Suprapubic skin (tissue), 4 donors: ENCODE measurements around the gene HDLBP. TPM values are rescaled to one million over a fixed set of nuclear protein-coding genes. Genes with fewer than 3 reads are reported as not detected.

Experiments
- DNase-seq, 2 donors: peaks; one replicate each; pipeline ENCODE4 v3.0.0-alpha.2; 2019; ENCODE audit warnings: low spot score in 2 of 2
- H3K27ac ChIP-seq: fragments of 200-600 bp; sonication (generic); one replicate; pipeline ENCODE4 v1.5.1; 2019
- H3K27me3 ChIP-seq: fragments of 200-600 bp; sonication (generic); one replicate; pipeline ENCODE4 v1.5.1; 2019
- H3K36me3 ChIP-seq: fragments of 200-600 bp; sonication (generic); one replicate; pipeline ENCODE4 v1.5.1; 2019
- H3K4me1 ChIP-seq: fragments of 200-600 bp; sonication (generic); one replicate; pipeline ENCODE4 v1.5.1; 2019
- H3K4me3 ChIP-seq: fragments of 200-600 bp; sonication (generic); one replicate; pipeline ENCODE4 v1.5.1; 2019; ENCODE audit warnings: mild to moderate bottlenecking
- H3K9me3 ChIP-seq: fragments of 200-600 bp; sonication (generic); one replicate; pipeline ENCODE4 v1.5.1; 2019
- CTCF ChIP-seq, 2 donors: fragments of 200-600 bp in 1 of 2; fragments of 450-650 bp in 1 of 2; sonication (generic) in 1 of 2; IDR thresholded peaks; one replicate each; pipeline ENCODE4 v1.5.1; 2016 to 2019; ENCODE audit warnings: antibody characterized with exemption in 2 of 2, mild to moderate bottlenecking in 1 of 2, moderate library complexity in 1 of 2
- EP300 ChIP-seq: sonication (generic); formaldehyde crosslinking; IDR thresholded peaks from one replicate; pipeline ENCODE4 v1.6.1; 2017; ENCODE audit warnings: antibody characterized with exemption
- POLR2A ChIP-seq, 2 donors: fragments of 450-650 bp; IDR thresholded peaks; one replicate each; pipeline ENCODE4 v1.6.1; 2017; ENCODE audit warnings: antibody characterized with exemption in 2 of 2, mild to moderate bottlenecking in 2 of 2, moderate library complexity in 2 of 2
- POLR2AphosphoS5 ChIP-seq, 3 donors: sonication (generic); formaldehyde crosslinking; IDR thresholded peaks; one replicate each; pipeline ENCODE4 v1.6.1; 2017; ENCODE audit warnings: antibody characterized with exemption in 3 of 3
- WGBS: methylation state at CpG from one replicate; pipeline ENCODE4 v1.1.5; 2018; 5-methylcytosine and 5-hydroxymethylcytosine counted together
- total RNA-seq, 4 donors: library from RNA; depleted of rRNA; stranded (reverse); fragments of >200 nt; gene quantifications; one replicate each; pipeline ENCODE4 v1.1.0, GENCODE V29; 2016

The HDLBP gene
- total RNA-seq, 4 donors from 2014 or later: 263 to 400 (median 287) TPM

GRCh38 chr2:241351640-241352031 lies 36.2 kb upstream of the HDLBP start:
- DNase-seq: no peak
- Histone ChIP-seq H3K36me3 (peaks cover 70% of the 10 kb centered on the region), H3K27ac (no peak overlapping the region), H3K4me1 (peaks cover 10% of the 10 kb centered on the region), H3K4me3 (no peak overlapping the region), H3K9me3 (no peaks in the 10 kb centered on the region), H3K27me3 (no peaks in the 10 kb centered on the region)
- 70% methylated on average over 3 of the region's 3 CpGs for WGBS
- TF ChIP-seq EP300: no peak
- TF ChIP-seq CTCF (IDR thresholded peaks at IDR 0.05): no peak
- no peak for TF ChIP-seq POLR2AphosphoS5 (IDR thresholded peaks at IDR 0.05)

- H3K4me3 ChIP-seq: no peak overlapping the region
- DNase-seq: no peak
- H3K4me1 ChIP-seq: peaks cover 9% of the 10 kb centered on the region
- 80% methylated on average over 9 of the region's 9 CpGs for WGBS
- H3K36me3 ChIP-seq: peaks cover 76% of the 10 kb centered on the region
- no peaks in the 10 kb centered on the region for H3K9me3 ChIP-seq
- H3K27me3 ChIP-seq: no peaks in the 10 kb centered on the region
- TF ChIP-seq POLR2A (IDR thresholded peaks at IDR 0.05) (no peak), CTCF (IDR thresholded peaks at IDR 0.05) (no peak), EP300 (no peak), POLR2AphosphoS5 (IDR thresholded peaks at IDR 0.05) (no peak)
- no peak overlapping the region for H3K27ac ChIP-seq
Observed at GRCh38 chr2:241350878-241351639, 35.6 kb upstream of the HDLBP start.

- no peaks in the 10 kb centered on the region for H3K27me3 ChIP-seq
- no peak overlapping the region for H3K27ac ChIP-seq
- peaks cover 81% of the 10 kb centered on the region for H3K36me3 ChIP-seq
- DNase-seq: no peak
- no peaks in the 10 kb centered on the region for H3K9me3 ChIP-seq
- 86% methylated on average over 2 of the region's 2 CpGs for WGBS
- no peak for TF ChIP-seq EP300
- TF ChIP-seq CTCF (IDR thresholded peaks at IDR 0.05): no peak
- no peak for TF ChIP-seq POLR2AphosphoS5 (IDR thresholded peaks at IDR 0.05)
- TF ChIP-seq POLR2A (IDR thresholded peaks at IDR 0.05): no peak
- no peak overlapping the region for H3K4me3 ChIP-seq
- H3K4me1 ChIP-seq: peaks cover 9% of the 10 kb centered on the region
Observed at GRCh38 chr2:241350530-241350877, 35.0 kb upstream of the HDLBP start.

GRCh38 chr2:241349941-241350340 lies 34.5 kb upstream of the HDLBP start:
- Histone ChIP-seq H3K4me3 (no peak overlapping the region), H3K4me1 (peaks cover 5% of the 10 kb centered on the region), H3K27me3 (no peaks in the 10 kb centered on the region), H3K9me3 (no peaks in the 10 kb centered on the region), H3K36me3 (peaks cover 87% of the 10 kb centered on the region), H3K27ac (no peak overlapping the region)
- no peak for TF ChIP-seq POLR2A (IDR thresholded peaks at IDR 0.05)
- no peak for TF ChIP-seq EP300
- TF ChIP-seq POLR2AphosphoS5 (IDR thresholded peaks at IDR 0.05): no peak
- TF ChIP-seq CTCF (IDR thresholded peaks at IDR 0.05): no peak
- 89% methylated on average over 8 of the region's 8 CpGs for WGBS
- no peak for DNase-seq

GRCh38 chr2:241344925-241345651 lies 29.6 kb upstream of the HDLBP start:
- H3K27me3 ChIP-seq: no peaks in the 10 kb centered on the region
- no peaks in the 10 kb centered on the region for H3K9me3 ChIP-seq
- no peak overlapping the region for H3K4me3 ChIP-seq
- WGBS: 96% methylated on average over 9 of the region's 9 CpGs
- no peak for DNase-seq
- no peak overlapping the region for H3K27ac ChIP-seq
- TF ChIP-seq EP300 (no peak), POLR2AphosphoS5 (IDR thresholded peaks at IDR 0.05) (no peak), CTCF (IDR thresholded peaks at IDR 0.05) (no peak), POLR2A (IDR thresholded peaks at IDR 0.05) (no peak)
- H3K4me1 ChIP-seq: no peaks in the 10 kb centered on the region
- peaks cover 99% of the 10 kb centered on the region for H3K36me3 ChIP-seq
